Measurements from ENCODE around the gene PLXNA3.

PLXNA3 gene

GRCh38 chrX:154481195-154481594 is 23.1 kb downstream of the PLXNA3 start:
- Histone ChIP-seq H3K36me3 (ENCODE audit: control insufficient read depth in 2 of 2, insufficient read depth in 2 of 2, low read length in 2 of 2) (peaks cover 2 to 3% of the 10 kb centered on the region in 2 donors), H3K9me3 (ENCODE audit: control insufficient read depth in 2 of 2, low read length in 2 of 2) (no peaks in the 10 kb centered on the region), H3K9ac (ENCODE audit: low read length in 2 of 2) (no peak overlapping the region)

GRCh38 chrX:154481911-154482601 is 24.0 kb downstream of the PLXNA3 start:
- no peak overlapping the region for H3K27ac ChIP-seq (ENCODE audit: low read length)
- peaks cover 2 to 3% of the 10 kb centered on the region in 2 donors for H3K36me3 ChIP-seq (ENCODE audit: control insufficient read depth in 2 of 2, insufficient read depth in 2 of 2, low read length in 2 of 2)
- peaks cover 32% of the 10 kb centered on the region for H3K4me1 ChIP-seq (ENCODE audit: control insufficient read depth, insufficient read depth, low read length)
- H3K4me3 ChIP-seq (ENCODE audit: low read length in 2 of 2), result no peak overlapping the region
- H3K9me3 ChIP-seq (ENCODE audit: control insufficient read depth in 2 of 2, low read length in 2 of 2), result no peaks in the 10 kb centered on the region
- peaks cover 0 to 2% of the 10 kb centered on the region in 2 donors for H3K27me3 ChIP-seq (ENCODE audit: control insufficient read depth in 1 of 2, insufficient read depth in 2 of 2, low read length in 2 of 2)
- H3K9ac ChIP-seq (ENCODE audit: low read length in 2 of 2), result no peak overlapping the region

More at GRCh38 chrX:154481195-154481594, 23.1 kb downstream of the PLXNA3 start:
- peaks cover 30% of the 10 kb centered on the region for H3K4me1 ChIP-seq (ENCODE audit: control insufficient read depth, insufficient read depth, low read length)
- no peak overlapping the region for H3K27ac ChIP-seq (ENCODE audit: low read length)
- peaks cover 0 to 3% of the 10 kb centered on the region in 2 donors for H3K27me3 ChIP-seq (ENCODE audit: control insufficient read depth in 1 of 2, insufficient read depth in 2 of 2, low read length in 2 of 2)
- H3K4me3 ChIP-seq (ENCODE audit: low read length in 2 of 2), result no peak overlapping the region

- Histone ChIP-seq H3K36me3 (ENCODE audit: control insufficient read depth in 2 of 2, insufficient read depth in 2 of 2, low read length in 2 of 2) (peaks cover 2 to 3% of the 10 kb centered on the region in 2 donors), H3K9ac (ENCODE audit: low read length in 2 of 2) (no peak overlapping the region), H3K27ac (ENCODE audit: low read length) (no peak overlapping the region), H3K9me3 (ENCODE audit: control insufficient read depth in 2 of 2, low read length in 2 of 2) (no peaks in the 10 kb centered on the region), H3K4me3 (ENCODE audit: low read length in 2 of 2) (no peak overlapping the region), H3K27me3 (ENCODE audit: control insufficient read depth in 1 of 2, insufficient read depth in 2 of 2, low read length in 2 of 2) (peaks cover 0 to 3% of the 10 kb centered on the region in 2 donors), H3K4me1 (ENCODE audit: control insufficient read depth, insufficient read depth, low read length) (peaks cover 36% of the 10 kb centered on the region)
These were observed 24.7 kb downstream of the PLXNA3 start for GRCh38 chrX:154482786-154483185.

- H3K9me3 ChIP-seq (ENCODE audit: control insufficient read depth in 2 of 2, low read length in 2 of 2), result no peaks in the 10 kb centered on the region
- H3K4me3 ChIP-seq (ENCODE audit: low read length in 2 of 2), result no peak overlapping the region
- H3K27ac ChIP-seq (ENCODE audit: low read length), result no peak overlapping the region
- peaks cover 0 to 3% of the 10 kb centered on the region in 2 donors for H3K27me3 ChIP-seq (ENCODE audit: control insufficient read depth in 1 of 2, insufficient read depth in 2 of 2, low read length in 2 of 2)
- H3K36me3 ChIP-seq (ENCODE audit: control insufficient read depth in 2 of 2, insufficient read depth in 2 of 2, low read length in 2 of 2), result peaks cover 2 to 3% of the 10 kb centered on the region in 2 donors
- peaks cover 35% of the 10 kb centered on the region for H3K4me1 ChIP-seq (ENCODE audit: control insufficient read depth, insufficient read depth, low read length)
- no peak overlapping the region for H3K9ac ChIP-seq (ENCODE audit: low read length in 2 of 2)
These were observed 25.2 kb downstream of the PLXNA3 start for GRCh38 chrX:154483325-154483724.

- Histone ChIP-seq H3K36me3 (ENCODE audit: control insufficient read depth in 2 of 2, insufficient read depth in 2 of 2, low read length in 2 of 2) (peaks cover 2 to 3% of the 10 kb centered on the region in 2 donors), H3K27ac (ENCODE audit: low read length) (no peak overlapping the region), H3K9me3 (ENCODE audit: control insufficient read depth in 2 of 2, low read length in 2 of 2) (no peaks in the 10 kb centered on the region), H3K27me3 (ENCODE audit: control insufficient read depth in 1 of 2, insufficient read depth in 2 of 2, low read length in 2 of 2) (peaks cover 0 to 3% of the 10 kb centered on the region in 2 donors), H3K4me1 (ENCODE audit: control insufficient read depth, insufficient read depth, low read length) (peaks cover 37% of the 10 kb centered on the region), H3K9ac (ENCODE audit: low read length in 2 of 2) (no peak overlapping the region), H3K4me3 (ENCODE audit: low read length in 2 of 2) (no peak overlapping the region)
These were observed 26.4 kb downstream of the PLXNA3 start for GRCh38 chrX:154484255-154485149.

- Histone ChIP-seq H3K4me1 (ENCODE audit: control insufficient read depth, insufficient read depth, low read length) (peaks cover 38% of the 10 kb centered on the region), H3K4me3 (ENCODE audit: low read length in 2 of 2) (peak overlapping the region; percentile 46 to 74), H3K36me3 (ENCODE audit: control insufficient read depth in 2 of 2, insufficient read depth in 2 of 2, low read length in 2 of 2) (peaks cover 2 to 3% of the 10 kb centered on the region in 2 donors), H3K27me3 (ENCODE audit: control insufficient read depth in 1 of 2, insufficient read depth in 2 of 2, low read length in 2 of 2) (peaks cover 0 to 3% of the 10 kb centered on the region in 2 donors), H3K27ac (ENCODE audit: low read length) (peak overlapping the region; percentile 46), H3K9ac (ENCODE audit: low read length in 2 of 2) (no peak overlapping the region), H3K9me3 (ENCODE audit: control insufficient read depth in 2 of 2, low read length in 2 of 2) (no peaks in the 10 kb centered on the region)
These were observed 27.3 kb downstream of the PLXNA3 start for GRCh38 chrX:154485150-154486051.

GRCh38 chrX:154486052-154486395 is 27.9 kb downstream of the PLXNA3 start:
- Histone ChIP-seq H3K4me1 (ENCODE audit: control insufficient read depth, insufficient read depth, low read length) (peaks cover 38% of the 10 kb centered on the region), H3K9ac (ENCODE audit: low read length in 2 of 2) (peak overlapping the region; percentile 22 to 55), H3K9me3 (ENCODE audit: control insufficient read depth in 2 of 2, low read length in 2 of 2) (no peaks in the 10 kb centered on the region), H3K36me3 (ENCODE audit: control insufficient read depth in 2 of 2, insufficient read depth in 2 of 2, low read length in 2 of 2) (peaks cover 2 to 3% of the 10 kb centered on the region in 2 donors), H3K27me3 (ENCODE audit: control insufficient read depth in 1 of 2, insufficient read depth in 2 of 2, low read length in 2 of 2) (peaks cover 0 to 3% of the 10 kb centered on the region in 2 donors), H3K27ac (ENCODE audit: low read length) (peak overlapping the region; percentile 46), H3K4me3 (ENCODE audit: low read length in 2 of 2) (peak overlapping the region; percentile 46 to 74)

GRCh38 chrX:154486396-154487207 is 28.5 kb downstream of the PLXNA3 start, which contains the start of gene UBL4A:
Gene UBL4A, minus strand, starts transcription at chrX:154486615. Its CDS starts 31 bp downstream, at chrX:154486584.
- H3K36me3 ChIP-seq (ENCODE audit: control insufficient read depth in 2 of 2, insufficient read depth in 2 of 2, low read length in 2 of 2), result peaks cover 2 to 3% of the 10 kb centered on the region in 2 donors
- peak within 1 kb of the TSS; percentile 22 to 55 for H3K9ac ChIP-seq (ENCODE audit: low read length in 2 of 2)
- H3K27ac ChIP-seq (ENCODE audit: low read length), result peak within 1 kb of the TSS; percentile 60
- H3K27me3 ChIP-seq (ENCODE audit: control insufficient read depth in 1 of 2, insufficient read depth in 2 of 2, low read length in 2 of 2), result peaks cover 0 to 3% of the 10 kb centered on the region in 2 donors
- no peaks in the 10 kb centered on the region for H3K9me3 ChIP-seq (ENCODE audit: control insufficient read depth in 2 of 2, low read length in 2 of 2)
- H3K4me1 ChIP-seq (ENCODE audit: control insufficient read depth, insufficient read depth, low read length), result peaks cover 38% of the 10 kb centered on the region
- H3K4me3 ChIP-seq (ENCODE audit: low read length in 2 of 2), result peak within 1 kb of the TSS; percentile 46 to 74

- peaks cover 0 to 3% of the 10 kb centered on the region in 2 donors for H3K27me3 ChIP-seq (ENCODE audit: control insufficient read depth in 1 of 2, insufficient read depth in 2 of 2, low read length in 2 of 2)
- peaks cover 2 to 3% of the 10 kb centered on the region in 2 donors for H3K36me3 ChIP-seq (ENCODE audit: control insufficient read depth in 2 of 2, insufficient read depth in 2 of 2, low read length in 2 of 2)
- H3K4me1 ChIP-seq (ENCODE audit: control insufficient read depth, insufficient read depth, low read length), result peaks cover 38% of the 10 kb centered on the region
- H3K27ac ChIP-seq (ENCODE audit: low read length), result no peak overlapping the region
- no peaks in the 10 kb centered on the region for H3K9me3 ChIP-seq (ENCODE audit: control insufficient read depth in 2 of 2, low read length in 2 of 2)
- no peak overlapping the region for H3K4me3 ChIP-seq (ENCODE audit: low read length in 2 of 2)
- no peak overlapping the region for H3K9ac ChIP-seq (ENCODE audit: low read length in 2 of 2)
These were observed 29.6 kb downstream of the PLXNA3 start for GRCh38 chrX:154487518-154488290.

Measured in stomach smooth muscle (tissue), 2 donors.